GM12892 (cell line): ENCODE data around the gene WNT7B.

Source experiments
- DNase-seq: peaks from one replicate; pipeline ENCODE4 v3.0.0; 2011; ENCODE audit not compliant: insufficient read length
- FAIRE-seq: peaks from 2 replicates; lab custom pipeline; 2011; peaks lifted over from hg19 to GRCh38; lab: Jason Lieb, UNC
- POLR2A ChIP-seq: IDR thresholded peaks from 2 replicates; pipeline ENCODE4 v1.6.1; 2011; ENCODE audit warnings: low read depth, low read length, control low read depth
- POLR2AphosphoS5 ChIP-seq: IDR thresholded peaks from 2 replicates; pipeline ENCODE4 v1.6.1; 2011; ENCODE audit warnings: low read depth, low read length, control low read depth
- TAF1 ChIP-seq: IDR thresholded peaks from 2 replicates; pipeline ENCODE4 v1.6.1; 2011; ENCODE audit warnings: low read depth, mild to moderate bottlenecking, control low read depth, low read length, borderline replicate concordance

WNT7B gene

DNA sequence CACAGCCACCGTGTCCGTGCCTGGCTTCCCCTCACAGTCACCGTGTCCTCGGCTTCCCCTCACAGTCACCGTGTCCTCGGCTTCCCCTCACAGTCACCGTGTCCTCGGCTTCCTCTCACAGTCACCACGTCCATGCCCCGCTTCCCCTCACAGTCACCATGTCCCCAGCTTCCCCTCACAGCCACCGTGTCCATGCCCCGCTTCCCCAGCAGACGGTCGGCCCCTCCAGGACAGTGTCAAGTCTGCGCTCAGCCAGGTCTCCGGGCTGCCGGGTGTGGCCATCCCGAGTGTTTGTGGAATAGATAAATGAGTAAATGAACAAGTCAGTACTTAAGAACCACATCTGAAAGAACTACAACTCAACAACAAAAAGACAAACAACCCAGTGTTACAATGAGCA lies 23.8 kb downstream of the WNT7B start:
- DNase-seq (no peak), FAIRE-seq (no peak)
- no peak for TF ChIP-seq TAF1

- TF ChIP-seq POLR2A: no peak
- no peak for TF ChIP-seq POLR2AphosphoS5
- no peak for TF ChIP-seq TAF1
- no peak for DNase-seq
- no peak for FAIRE-seq
Measured at GRCh38 chr22:45952553-45952952, 24.4 kb downstream of the WNT7B start.

DNA sequence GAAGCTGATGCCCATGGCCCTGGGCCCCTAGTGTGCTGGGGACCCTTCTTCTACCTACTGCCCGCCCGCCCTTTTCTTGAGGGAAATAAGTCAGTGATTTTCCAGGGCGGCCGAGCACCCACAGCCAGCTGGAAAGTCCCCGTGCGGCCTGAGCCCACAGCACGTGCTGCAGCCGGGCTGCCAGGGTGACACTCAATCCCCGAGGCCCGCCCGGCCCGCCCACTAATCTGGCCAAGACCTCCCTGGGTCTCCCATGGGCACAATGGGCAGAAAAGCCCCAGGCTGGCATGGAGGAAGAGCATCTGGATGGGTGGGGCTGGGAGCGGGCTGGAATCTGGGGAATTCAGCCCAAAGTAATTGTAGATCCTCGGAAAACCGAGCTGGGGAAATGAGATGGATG lies 24.8 kb downstream of the WNT7B start:
- DNase-seq (no peak), FAIRE-seq (no peak)
- TF ChIP-seq POLR2A: no peak
- TF ChIP-seq POLR2AphosphoS5: no peak
- no peak for TF ChIP-seq TAF1

- DNase-seq: no peak
Measured at GRCh38 chr22:45949891-45950290, 27.1 kb downstream of the WNT7B start.

DNA sequence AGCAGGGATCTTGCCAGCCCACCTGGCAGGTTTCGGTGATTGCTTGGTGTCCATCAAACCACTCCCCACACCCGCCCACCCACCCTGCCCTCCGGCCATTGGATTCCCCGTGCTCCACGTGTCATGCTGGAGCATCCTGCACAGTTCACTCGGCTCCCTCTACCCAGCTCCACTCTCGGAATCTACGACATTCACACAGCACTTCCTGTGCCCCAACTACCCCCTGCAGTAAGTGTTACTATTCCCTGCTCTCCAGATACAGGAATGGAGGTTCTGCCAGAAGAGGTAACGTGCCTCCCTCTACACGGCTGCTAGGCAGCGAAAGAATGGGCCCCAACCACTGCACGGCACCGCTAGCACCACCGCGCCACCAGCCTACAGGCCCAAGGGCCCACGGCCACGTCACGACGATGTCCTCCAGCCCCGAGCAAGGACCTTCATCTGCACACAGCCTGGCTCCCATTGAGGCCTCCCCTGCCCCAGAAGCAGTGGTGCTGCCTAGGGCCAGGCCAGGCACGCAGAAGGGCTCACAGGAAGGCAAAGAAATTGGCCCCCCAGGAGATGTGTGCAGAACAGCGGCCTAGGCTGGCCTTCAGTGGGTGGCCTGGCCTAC lies 27.6 kb downstream of the WNT7B start:
- no peak for FAIRE-seq
- no peak for DNase-seq
- TF ChIP-seq TAF1 (no peak), POLR2A (no peak), POLR2AphosphoS5 (no peak)

More at GRCh38 chr22:45949891-45950290, 27.1 kb downstream of the WNT7B start:
- FAIRE-seq: no peak
- no peak for TF ChIP-seq POLR2AphosphoS5
- no peak for TF ChIP-seq TAF1
- TF ChIP-seq POLR2A: no peak

DNA sequence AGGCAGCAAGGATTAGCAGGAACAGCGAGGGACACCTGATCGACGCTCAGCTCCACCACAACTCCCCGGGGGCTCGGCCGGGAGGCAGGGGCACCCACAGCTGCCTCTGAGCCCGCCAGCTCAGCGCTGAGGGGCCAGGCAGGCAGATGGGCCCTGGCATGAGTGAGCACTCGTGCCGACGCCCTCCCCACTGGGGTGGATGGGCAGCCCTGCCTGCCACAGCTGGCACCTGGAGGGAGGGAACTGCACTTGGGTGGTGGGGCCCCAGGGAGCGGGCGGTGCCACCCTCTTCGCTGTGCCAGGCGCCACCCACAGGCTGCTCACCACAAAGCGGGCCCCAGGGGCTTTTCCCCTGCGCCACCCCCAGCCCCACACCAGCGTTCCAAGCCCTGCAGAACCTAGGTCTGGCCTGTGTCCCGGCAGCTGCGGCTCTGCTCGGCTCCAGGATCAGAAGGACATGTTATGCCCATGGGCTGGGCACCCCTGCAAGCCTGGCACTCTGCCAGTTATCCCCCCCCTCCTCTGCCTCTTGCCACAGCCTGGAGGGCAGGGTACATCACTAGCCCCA lies 28.8 kb downstream of the WNT7B start:
- no peak for TF ChIP-seq POLR2A
- no peak for TF ChIP-seq TAF1
- TF ChIP-seq POLR2AphosphoS5: no peak
- DNase-seq (no peak), FAIRE-seq (no peak)

DNA sequence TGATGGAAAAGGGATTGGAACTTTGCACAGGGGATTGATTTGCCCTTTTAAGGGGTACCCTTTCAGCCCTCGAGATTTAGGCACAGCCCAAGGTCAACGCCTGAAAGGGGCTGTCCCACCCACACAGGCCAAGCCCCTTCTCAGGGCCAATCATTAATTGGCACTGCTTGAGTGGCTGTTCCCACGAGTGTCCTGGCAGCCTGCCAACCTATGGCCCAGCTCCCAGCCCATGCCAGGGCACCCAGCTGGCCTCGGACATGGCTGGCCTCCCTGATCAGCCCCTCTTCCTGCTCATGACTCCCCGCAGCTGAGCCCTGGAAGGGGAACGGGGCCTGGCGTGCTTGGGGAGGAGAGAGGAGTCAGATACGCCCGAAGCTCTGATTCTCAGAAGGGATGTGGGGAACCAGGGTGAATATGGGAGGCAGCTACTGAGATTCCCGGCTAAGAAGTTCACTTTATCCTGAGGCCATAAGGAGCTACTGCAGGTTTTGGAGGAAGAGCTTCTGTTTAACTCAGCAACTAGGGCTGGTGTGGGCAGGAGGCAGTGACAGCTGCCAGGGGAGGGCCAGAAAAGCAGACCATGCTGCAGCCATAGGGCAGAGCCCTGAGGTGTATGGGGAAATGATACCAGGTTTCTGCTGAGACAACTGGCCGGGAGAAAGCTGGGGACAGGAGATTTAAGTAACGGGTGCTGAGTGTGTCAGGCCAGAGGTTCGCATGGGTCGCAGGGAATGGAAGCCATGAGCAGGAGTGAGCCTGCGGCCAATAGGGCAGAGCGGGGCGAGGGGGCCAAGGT lies 30.0 kb downstream of the WNT7B start:
- TF ChIP-seq POLR2AphosphoS5 (no peak), TAF1 (no peak), POLR2A (no peak)
- DNase-seq (no peak), FAIRE-seq (no peak)

DNA sequence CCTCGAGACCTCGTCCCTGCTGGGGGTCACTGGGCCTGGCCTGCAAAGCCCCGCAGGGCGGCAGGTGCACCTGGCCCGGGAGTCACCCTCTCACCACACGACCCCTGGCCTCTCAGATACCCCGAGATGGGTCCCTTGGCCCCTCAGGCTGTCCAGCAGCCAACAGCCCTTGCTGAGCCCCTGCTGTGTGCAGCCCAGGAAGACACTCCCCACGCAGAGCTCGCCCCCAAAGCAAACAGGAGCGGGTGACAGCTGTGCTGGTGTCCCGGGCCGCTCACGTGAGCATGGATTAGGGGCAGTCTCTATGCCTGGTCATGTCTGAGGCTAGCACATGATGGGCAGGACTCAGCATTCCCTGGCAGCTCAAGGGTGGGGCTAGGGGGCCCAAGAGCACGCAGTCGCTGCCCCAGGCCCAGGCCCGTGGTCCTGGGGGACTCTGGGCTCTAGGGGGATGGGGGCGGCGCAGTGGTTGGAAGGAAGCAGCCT lies 31.3 kb downstream of the WNT7B start:
- no peak for FAIRE-seq
- TF ChIP-seq POLR2A: no peak
- DNase-seq: no peak

DNA sequence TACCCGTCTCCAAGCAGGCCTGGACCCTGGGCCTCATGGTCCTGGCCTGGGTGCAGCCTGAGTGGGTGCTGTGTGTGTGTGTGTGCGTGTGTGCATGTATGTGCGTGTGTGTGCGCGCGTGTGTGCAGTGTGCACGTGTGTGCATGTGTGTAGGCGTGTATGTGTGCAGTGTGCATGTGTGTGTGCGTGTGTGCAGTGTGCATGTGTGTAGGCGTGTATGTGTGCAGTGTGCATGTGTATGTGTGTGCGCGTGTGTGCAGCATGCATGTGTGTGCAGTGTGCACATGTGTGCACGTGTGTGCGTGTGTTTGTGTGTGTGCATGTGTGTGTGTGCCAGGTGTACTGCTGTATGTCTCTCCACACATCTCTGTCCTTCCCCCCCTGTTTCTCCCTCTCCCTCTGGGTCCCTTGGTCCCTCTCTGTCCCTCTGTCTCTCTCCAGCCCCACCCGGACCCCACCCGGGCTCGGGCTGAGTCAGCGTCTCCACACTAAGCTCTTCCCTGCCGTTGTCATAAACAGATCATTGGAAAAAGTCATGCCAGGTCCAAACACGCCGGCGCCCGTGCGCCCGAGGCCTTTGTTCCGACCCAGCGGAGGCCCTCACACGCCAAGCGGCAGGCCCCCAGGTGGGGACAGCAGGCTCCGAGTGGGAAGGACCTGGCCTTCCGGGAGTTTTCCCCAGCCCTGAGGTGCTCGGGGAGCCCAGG lies 34.0 kb downstream of the WNT7B start:
- no peak for DNase-seq
- FAIRE-seq: no peak
- no peak for TF ChIP-seq POLR2AphosphoS5
- no peak for TF ChIP-seq POLR2A
- no peak for TF ChIP-seq TAF1

GRCh38 chr22:45942344-45942743 lies 34.6 kb downstream of the WNT7B start:
- FAIRE-seq: no peak
- no peak for TF ChIP-seq POLR2A
- TF ChIP-seq POLR2AphosphoS5: no peak
- TF ChIP-seq TAF1: no peak
- DNase-seq: no peak

- FAIRE-seq (no peak), DNase-seq (no peak)
- TF ChIP-seq TAF1 (no peak), POLR2AphosphoS5 (no peak), POLR2A (no peak)
Measured at GRCh38 chr22:45938913-45939312, 38.0 kb downstream of the WNT7B start.
